Measurements from ENCODE around the gene ARL15. TPM values are rescaled to one million over a fixed set of nuclear protein-coding genes. Genes with fewer than 3 reads are reported as not detected.

The ARL15 gene
- total RNA-seq, 1 experiment from 2014 or later, result 140 TPM

GRCh38 chr5:53962306-53962705 is 348.1 kb downstream of the ARL15 start:
- ChIA-PET POLR2A (no interaction called here), CTCF (no interaction called here)
- peaks cover under 1% of the 10 kb centered on the region; the same call in 1 of the 2 replicates for H3K9me3 ChIP-seq
- Mint-ChIP-seq H3K9me3 (ENCODE audit: unreplicated experiment) (peaks cover 1% of the 10 kb centered on the region), H3K27ac (ENCODE audit: unreplicated experiment) (no peak overlapping the region), H3K27me3 (ENCODE audit: insufficient read depth, unreplicated experiment) (no peaks in the 10 kb centered on the region), H3K36me3 (ENCODE audit: insufficient read depth, unreplicated experiment) (peaks cover 5% of the 10 kb centered on the region), H3K4me1 (ENCODE audit: low read depth, unreplicated experiment) (peaks cover 7% of the 10 kb centered on the region), H3K4me3 (ENCODE audit: unreplicated experiment) (no peak overlapping the region)
- no peaks in the 10 kb centered on the region for H3K4me1 ChIP-seq
- BruUV-seq (replicated peaks), result no TSS peak
- intact Hi-C loops (cut with micrococcal nuclease; ENCODE audit: unreplicated experiment), result no loop called here
- H3K4me3 ChIP-seq (ENCODE audit: low read depth, low read length), result no peak overlapping the region
- H3K36me3 ChIP-seq (ENCODE audit: control insufficient read depth, insufficient read depth, low read length), result no peaks in the 10 kb centered on the region
- H3K27me3 ChIP-seq (replicated peaks; ENCODE audit: control insufficient read depth, insufficient read depth, low read length), result no peaks in the 10 kb centered on the region
- no peak for DNase-seq
- TF ChIP-seq CTCF (IDR thresholded peaks at IDR 0.05; ENCODE audit: insufficient read depth in 1 of 2, low read depth in 1 of 2, low read length in 1 of 2, severe bottlenecking in 1 of 2, unreplicated experiment in 1 of 2), result no peak

- DNase-seq, result no peak
- no peaks in the 10 kb centered on the region for H3K36me3 ChIP-seq (ENCODE audit: control insufficient read depth, insufficient read depth, low read length)
- H3K9me3 ChIP-seq, result peaks cover 11% of the 10 kb centered on the region
- H3K4me3 Mint-ChIP-seq (ENCODE audit: unreplicated experiment), result no peak overlapping the region
- TF ChIP-seq CTCF (IDR thresholded peaks at IDR 0.05; ENCODE audit: insufficient read depth in 1 of 2, low read depth in 1 of 2, low read length in 1 of 2, severe bottlenecking in 1 of 2, unreplicated experiment in 1 of 2), result no peak
- H3K27me3 Mint-ChIP-seq (ENCODE audit: insufficient read depth, unreplicated experiment), result no peaks in the 10 kb centered on the region
- peaks cover 7% of the 10 kb centered on the region for H3K4me1 Mint-ChIP-seq (ENCODE audit: low read depth, unreplicated experiment)
- no peaks in the 10 kb centered on the region for H3K4me1 ChIP-seq
- peaks cover 18% of the 10 kb centered on the region for H3K9me3 Mint-ChIP-seq (ENCODE audit: unreplicated experiment)
- H3K27ac Mint-ChIP-seq (ENCODE audit: unreplicated experiment), result no peak overlapping the region
- ChIA-PET POLR2A (no interaction called here), CTCF (no interaction called here)
- H3K27me3 ChIP-seq (replicated peaks; ENCODE audit: control insufficient read depth, insufficient read depth, low read length), result no peaks in the 10 kb centered on the region
- BruUV-seq (replicated peaks), result no TSS peak
- no peak overlapping the region for H3K4me3 ChIP-seq (ENCODE audit: low read depth, low read length)
- H3K36me3 Mint-ChIP-seq (ENCODE audit: insufficient read depth, unreplicated experiment), result peaks cover 10% of the 10 kb centered on the region
- intact Hi-C loops (cut with micrococcal nuclease; ENCODE audit: unreplicated experiment), result no loop called here
Observed at GRCh38 chr5:53956632-53957031, 353.7 kb downstream of the ARL15 start.

- H3K36me3 ChIP-seq (ENCODE audit: control insufficient read depth, insufficient read depth, low read length), result no peaks in the 10 kb centered on the region
- no peaks in the 10 kb centered on the region for H3K27me3 ChIP-seq (replicated peaks; ENCODE audit: control insufficient read depth, insufficient read depth, low read length)
- Mint-ChIP-seq H3K4me3 (ENCODE audit: unreplicated experiment) (no peak overlapping the region), H3K27me3 (ENCODE audit: insufficient read depth, unreplicated experiment) (no peaks in the 10 kb centered on the region), H3K4me1 (ENCODE audit: low read depth, unreplicated experiment) (peaks cover 7% of the 10 kb centered on the region), H3K9me3 (ENCODE audit: unreplicated experiment) (peaks cover 18% of the 10 kb centered on the region), H3K27ac (ENCODE audit: unreplicated experiment) (no peak overlapping the region), H3K36me3 (ENCODE audit: insufficient read depth, unreplicated experiment) (peaks cover 10% of the 10 kb centered on the region)
- intact Hi-C loops (cut with micrococcal nuclease; ENCODE audit: unreplicated experiment), result no loop called here
- no peak for DNase-seq
- H3K4me1 ChIP-seq, result no peaks in the 10 kb centered on the region
- peaks cover 11% of the 10 kb centered on the region for H3K9me3 ChIP-seq
- no peak overlapping the region for H3K4me3 ChIP-seq (ENCODE audit: low read depth, low read length)
- no peak for TF ChIP-seq CTCF (IDR thresholded peaks at IDR 0.05; ENCODE audit: insufficient read depth in 1 of 2, low read depth in 1 of 2, low read length in 1 of 2, severe bottlenecking in 1 of 2, unreplicated experiment in 1 of 2)
- BruUV-seq (replicated peaks), result no TSS peak
- CTCF ChIA-PET, result interaction anchor here (0.5 kb wide), 1 partner anchor 356 kb away, joined by 4 read pairs; no protein-coding TSS in a partner anchor
- POLR2A ChIA-PET, result no interaction called here
Observed at GRCh38 chr5:53956196-53956595, 354.2 kb downstream of the ARL15 start.

All from Caco-2 (cell line).